C4-2B (cell line): ENCODE results near the gene OMG.
"Not testable (repeated sequence)": the region's sequence is repeated elsewhere in the genome, so short reads cannot be mapped to it uniquely, and the experiment has no call there.

ENCODE experiments used
- H3K27ac ChIP-seq: fragments of 450-650 bp; 2 replicates; pipeline ENCODE4 v1.5.1; 2017
- CTCF ChIP-seq: fragments of 450-650 bp; conservative IDR thresholded peaks from 2 replicates; pipeline ENCODE4 v1.5.1; 2017; ENCODE audit warnings: mild to moderate bottlenecking
- ZFX ChIP-seq: fragments of 450-650 bp; IDR thresholded peaks from 2 replicates; pipeline ENCODE4 v1.6.1; 2017

Gene OMG

GRCh38 chr17:31296142-31296541 is 897 bp downstream of the OMG start:
- H3K27ac ChIP-seq = no peak overlapping the region
- TF ChIP-seq CTCF = no peak
- no peak for TF ChIP-seq ZFX

GRCh38 chr17:31295489-31295871 is 1.6 kb downstream of the OMG start:
- no peak for TF ChIP-seq ZFX
- TF ChIP-seq CTCF = no peak
- H3K27ac ChIP-seq = no peak overlapping the region

GRCh38 chr17:31294820-31295488 is 2.1 kb downstream of the OMG start:
- H3K27ac ChIP-seq = no peak overlapping the region
- TF ChIP-seq CTCF (no peak), ZFX (no peak)

- no peak for TF ChIP-seq CTCF
- no peak for TF ChIP-seq ZFX
Observed at GRCh38 chr17:31294231-31294630, 2.8 kb downstream of the OMG start.

GRCh38 chr17:31293581-31293980 is 3.5 kb downstream of the OMG start:
- TF ChIP-seq ZFX (no peak), CTCF (no peak)
- no peak overlapping the region for H3K27ac ChIP-seq

More at GRCh38 chr17:31294231-31294630, 2.8 kb downstream of the OMG start:
- H3K27ac ChIP-seq = no peak overlapping the region

GRCh38 chr17:31291820-31292219 is 5.2 kb downstream of the OMG start:
- no peak for TF ChIP-seq CTCF
- TF ChIP-seq ZFX = no peak
- no peak overlapping the region for H3K27ac ChIP-seq

- TF ChIP-seq CTCF (no peak), ZFX (no peak)
- H3K27ac ChIP-seq = no peak overlapping the region
Observed at GRCh38 chr17:31289790-31290189, 7.2 kb downstream of the OMG start.

GRCh38 chr17:31287932-31288331 is 9.1 kb downstream of the OMG start:
- not testable (repeated sequence) for H3K27ac ChIP-seq
